Stimulated activated memory B cell treated with anti-CD40 and anti-IgM and Interleukin-4, amounts not matched to agents 10 μg/mL and 1 μg/mL and 100 μg/mL, for 72 hours (primary cell): ENCODE data around the gene CAMK2G.

Source experiments
- ATAC-seq: fragments of 150-1000 bp; cut with Tn5 transposase; 2 replicates; pipeline ENCODE4 v1.10.0; 2021
- H3K27ac Mint-ChIP-seq: one replicate; pipeline ENCODE4 v1.8.0; 2022; ENCODE audit warnings: mild to moderate bottlenecking, mixed read lengths
- H3K27me3 Mint-ChIP-seq: one replicate; pipeline ENCODE4 v1.8.0; 2022; ENCODE audit warnings: mixed read lengths
- H3K36me3 Mint-ChIP-seq: one replicate; pipeline ENCODE4 v1.8.0; 2022; ENCODE audit warnings: mixed read lengths
- H3K4me1 Mint-ChIP-seq: one replicate; pipeline ENCODE4 v1.8.0; 2022; ENCODE audit warnings: mixed read lengths
- H3K4me3 Mint-ChIP-seq: one replicate; pipeline ENCODE4 v1.8.0; 2022; ENCODE audit warnings: mild to moderate bottlenecking, moderate library complexity, mixed read lengths
- H3K9me3 Mint-ChIP-seq: one replicate; pipeline ENCODE4 v1.8.0; 2022; ENCODE audit warnings: mixed read lengths

Gene CAMK2G

DNA sequence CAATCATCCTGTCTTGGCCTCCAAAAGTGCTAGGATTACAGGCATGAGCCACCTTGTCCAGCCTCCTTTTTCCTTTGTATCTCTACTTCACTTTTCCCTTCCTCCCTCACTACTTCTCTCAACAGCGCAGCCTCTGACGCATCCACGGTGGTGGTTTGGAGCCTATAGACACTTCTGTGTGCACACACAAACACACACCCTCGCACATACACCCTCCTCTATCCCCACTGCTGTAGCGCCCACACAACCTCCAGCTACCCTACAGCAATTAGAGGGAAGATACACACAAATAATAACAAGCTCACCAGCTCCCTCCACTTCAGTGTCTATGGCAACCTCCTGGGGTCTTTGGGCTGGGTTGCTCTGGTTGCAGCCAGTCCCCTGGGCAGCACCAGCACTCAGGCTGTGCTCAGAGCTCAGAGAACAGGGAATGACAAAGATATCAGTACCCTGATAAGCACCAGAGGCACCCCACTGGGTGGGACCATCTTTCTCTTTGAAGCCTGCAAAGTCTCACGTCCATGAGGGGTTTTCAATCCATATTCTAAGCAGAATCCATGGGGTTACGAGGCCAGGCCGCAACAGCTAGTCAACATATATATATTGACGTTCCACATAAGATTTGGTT lies 3.3 kb upstream of the CAMK2G start:
- Mint-ChIP-seq H3K4me1 (peaks cover 25% of the 10 kb centered on the region), H3K36me3 (no peaks in the 10 kb centered on the region), H3K27ac (peak overlapping the region; percentile 8), H3K9me3 (no peaks in the 10 kb centered on the region), H3K27me3 (no peaks in the 10 kb centered on the region), H3K4me3 (no peak overlapping the region)
- ATAC-seq: no peak

DNA sequence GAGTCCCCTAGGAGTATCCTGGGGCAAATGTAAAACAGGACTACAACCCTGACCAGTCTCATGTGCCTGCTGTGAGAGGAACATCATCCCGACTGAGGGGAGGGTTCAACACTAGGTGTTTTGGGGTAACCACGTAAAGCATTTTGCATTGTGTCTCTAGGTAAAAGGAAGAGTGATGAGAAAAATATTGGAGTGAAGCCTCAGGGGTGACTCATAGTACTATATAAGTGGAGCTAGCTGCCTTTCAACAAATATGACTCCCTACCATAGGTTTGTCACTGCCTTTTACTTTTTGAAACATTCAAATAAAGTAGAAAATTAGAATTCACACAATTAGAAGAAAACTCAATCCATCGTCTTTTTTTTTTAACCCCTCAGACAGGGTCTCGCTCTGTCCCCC lies 2.6 kb upstream of the CAMK2G start:
- Mint-ChIP-seq H3K4me1 (peaks cover 32% of the 10 kb centered on the region), H3K4me3 (no peak overlapping the region), H3K9me3 (no peaks in the 10 kb centered on the region), H3K36me3 (no peaks in the 10 kb centered on the region), H3K27ac (peak overlapping the region; percentile 8), H3K27me3 (no peaks in the 10 kb centered on the region)
- ATAC-seq: no peak

GRCh38 chr10:73876566-73876965 lies 2.2 kb upstream of the CAMK2G start:
- Mint-ChIP-seq H3K36me3 (no peaks in the 10 kb centered on the region), H3K4me1 (peaks cover 36% of the 10 kb centered on the region), H3K9me3 (no peaks in the 10 kb centered on the region), H3K27ac (no peak overlapping the region), H3K27me3 (no peaks in the 10 kb centered on the region), H3K4me3 (no peak overlapping the region)
- ATAC-seq: no peak

GRCh38 chr10:73876157-73876556 lies 1.8 kb upstream of the CAMK2G start:
- Mint-ChIP-seq H3K9me3 (no peaks in the 10 kb centered on the region), H3K4me3 (no peak overlapping the region), H3K27ac (no peak overlapping the region), H3K4me1 (peaks cover 40% of the 10 kb centered on the region), H3K27me3 (no peaks in the 10 kb centered on the region), H3K36me3 (peaks cover 1% of the 10 kb centered on the region)
- no peak for ATAC-seq

GRCh38 chr10:73875139-73875475 lies 752 bp upstream of the CAMK2G start:
- Mint-ChIP-seq H3K36me3 (peaks cover 5% of the 10 kb centered on the region), H3K4me1 (peaks cover 51% of the 10 kb centered on the region), H3K27me3 (no peaks in the 10 kb centered on the region), H3K9me3 (no peaks in the 10 kb centered on the region), H3K27ac (peak overlapping the region; percentile 79), H3K4me3 (peak overlapping the region; percentile 89)
- ATAC-seq: peak; percentile 14

DNA sequence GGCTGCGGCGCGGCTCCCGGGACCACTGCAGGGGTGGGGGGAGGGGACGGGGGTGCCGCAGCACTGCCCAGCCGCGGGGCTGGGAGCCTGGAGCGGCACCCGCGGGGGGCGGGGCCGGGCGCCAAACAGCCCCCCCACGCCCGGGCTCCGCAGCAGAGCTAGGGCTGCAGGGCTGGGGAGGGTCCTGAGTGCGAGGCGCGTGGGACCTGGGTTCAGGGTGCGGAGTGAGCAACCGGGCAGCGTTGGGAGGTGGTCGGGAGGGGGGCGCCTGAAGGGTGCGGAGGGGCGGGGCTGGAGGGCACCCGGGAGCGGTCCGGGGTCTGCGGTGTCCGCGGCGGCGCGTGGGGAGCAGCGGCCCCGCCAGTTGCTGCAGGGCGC lies 528 bp downstream of the CAMK2G start:
- peak; percentile 7 for ATAC-seq

DNA sequence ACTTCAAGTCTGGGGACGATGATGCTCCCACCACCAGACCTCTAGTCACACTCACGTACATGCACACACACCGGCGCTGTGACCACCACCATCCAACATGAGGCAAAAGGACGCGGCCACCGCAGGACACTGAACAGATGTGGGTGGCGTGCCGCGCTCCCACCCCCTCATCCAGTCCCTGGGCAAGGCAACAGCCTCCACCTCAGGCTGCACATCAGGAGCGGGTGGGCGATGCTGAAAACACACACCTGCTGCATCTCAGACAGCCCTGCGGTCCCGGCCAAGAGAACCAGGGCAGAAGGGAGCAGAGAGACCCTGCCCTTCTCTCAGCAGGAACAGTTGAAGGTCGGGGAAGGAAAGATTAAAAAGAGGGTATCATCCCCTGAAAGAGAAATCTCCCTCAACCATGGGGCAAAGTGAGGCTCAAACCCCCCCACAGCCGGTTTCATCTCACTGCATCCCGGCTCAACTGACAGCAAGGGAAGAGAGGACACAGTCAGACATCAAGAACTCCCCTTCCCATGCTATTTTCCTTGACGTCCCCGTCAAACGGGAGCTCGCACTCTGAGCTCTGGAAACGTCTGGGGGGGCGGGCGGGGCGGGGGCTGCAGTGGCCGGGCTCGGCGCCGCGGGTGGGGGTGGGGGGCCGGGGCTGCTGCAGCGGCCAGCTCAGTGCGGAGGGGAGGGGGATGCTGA lies 1.1 kb downstream of the CAMK2G start:
- peak overlapping the region; percentile 48 for H3K27ac Mint-ChIP-seq
- ATAC-seq: no peak
- peaks cover 42% of the 10 kb centered on the region for H3K4me1 Mint-ChIP-seq
- no peaks in the 10 kb centered on the region for H3K9me3 Mint-ChIP-seq
- peak overlapping the region; percentile 79 for H3K4me3 Mint-ChIP-seq
- no peaks in the 10 kb centered on the region for H3K27me3 Mint-ChIP-seq
- H3K36me3 Mint-ChIP-seq: peaks cover 5% of the 10 kb centered on the region

More for the DNA sequence above, 528 bp downstream of the CAMK2G start:
- Mint-ChIP-seq H3K27me3 (no peaks in the 10 kb centered on the region), H3K36me3 (peaks cover 5% of the 10 kb centered on the region), H3K27ac (no peak overlapping the region), H3K9me3 (no peaks in the 10 kb centered on the region), H3K4me3 (peak overlapping the region; percentile 74), H3K4me1 (peaks cover 43% of the 10 kb centered on the region)

DNA sequence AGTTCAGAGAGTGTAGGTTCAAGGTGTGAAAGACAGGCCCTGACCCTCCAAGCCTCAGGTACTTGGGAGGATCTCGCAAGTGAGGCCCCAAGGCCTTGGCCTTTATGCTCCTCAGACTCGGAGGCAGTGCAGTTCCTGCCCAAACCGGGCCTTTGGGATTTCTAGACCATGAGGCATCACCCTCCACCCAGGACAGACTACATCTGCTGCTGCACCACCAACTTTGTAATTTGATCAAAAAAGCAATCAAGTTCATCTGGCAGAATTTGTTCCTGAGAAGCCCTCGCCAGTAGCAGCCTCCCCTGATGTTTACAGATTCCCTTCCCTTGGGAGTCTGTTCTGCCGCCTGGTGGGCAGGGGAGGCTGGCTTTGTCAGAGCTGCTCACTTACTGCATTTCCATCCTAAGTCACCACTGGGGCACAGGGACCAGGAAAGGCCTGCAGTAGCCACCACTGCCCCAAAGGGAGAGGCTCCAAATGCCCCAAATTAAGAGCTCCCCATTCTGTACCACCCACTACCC lies 2.1 kb downstream of the CAMK2G start:
- Mint-ChIP-seq H3K36me3 (peaks cover 5% of the 10 kb centered on the region), H3K27me3 (no peaks in the 10 kb centered on the region), H3K27ac (peak overlapping the region; percentile 48), H3K4me3 (peak overlapping the region; percentile 79), H3K9me3 (no peaks in the 10 kb centered on the region), H3K4me1 (peaks cover 50% of the 10 kb centered on the region)
- ATAC-seq: no peak

- no peaks in the 10 kb centered on the region for H3K9me3 Mint-ChIP-seq
- H3K36me3 Mint-ChIP-seq: peaks cover 5% of the 10 kb centered on the region
- no peak overlapping the region for H3K4me3 Mint-ChIP-seq
- no peak for ATAC-seq
- H3K4me1 Mint-ChIP-seq: peaks cover 57% of the 10 kb centered on the region
- no peaks in the 10 kb centered on the region for H3K27me3 Mint-ChIP-seq
- peak overlapping the region; percentile 48 for H3K27ac Mint-ChIP-seq
Observed at GRCh38 chr10:73871295-73872189, 2.8 kb downstream of the CAMK2G start.

DNA sequence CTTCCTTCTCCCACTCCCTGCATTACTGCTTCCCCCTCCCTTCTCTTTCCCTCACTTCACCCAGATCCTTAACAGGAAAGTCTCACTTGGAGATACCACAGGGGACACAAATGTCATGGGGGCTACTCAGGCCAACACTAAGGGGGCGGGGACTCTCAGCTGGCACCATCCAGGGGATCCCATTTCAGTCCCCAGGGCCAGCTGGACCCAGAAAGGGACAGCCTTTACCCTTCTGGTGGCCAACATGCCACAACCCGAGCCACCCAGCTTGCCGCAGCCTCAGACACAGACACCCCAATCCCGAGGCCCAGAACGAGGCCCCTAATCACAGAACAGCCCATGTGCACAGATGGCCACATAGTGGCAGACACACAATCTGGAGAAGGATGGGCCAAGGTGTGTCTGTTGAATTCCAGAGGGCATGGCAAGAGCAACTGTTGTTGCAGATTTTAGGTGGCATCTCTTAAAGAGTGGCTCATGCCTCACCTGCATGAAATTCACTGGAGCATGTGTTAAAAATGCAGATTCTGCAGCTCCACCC lies 5.6 kb downstream of the CAMK2G start:
- peaks cover 77% of the 10 kb centered on the region for H3K4me1 Mint-ChIP-seq
- H3K4me3 Mint-ChIP-seq: no peak overlapping the region
- H3K36me3 Mint-ChIP-seq: peaks cover 5% of the 10 kb centered on the region
- ATAC-seq: no peak
- H3K27ac Mint-ChIP-seq: peak overlapping the region; percentile 93
- no peaks in the 10 kb centered on the region for H3K9me3 Mint-ChIP-seq
- no peaks in the 10 kb centered on the region for H3K27me3 Mint-ChIP-seq

GRCh38 chr10:73867871-73868631 lies 6.3 kb downstream of the CAMK2G start:
- no peak for ATAC-seq
- Mint-ChIP-seq H3K9me3 (no peaks in the 10 kb centered on the region), H3K27me3 (no peaks in the 10 kb centered on the region), H3K4me3 (no peak overlapping the region), H3K36me3 (peaks cover 5% of the 10 kb centered on the region), H3K27ac (peak overlapping the region; percentile 93), H3K4me1 (peaks cover 74% of the 10 kb centered on the region)

DNA sequence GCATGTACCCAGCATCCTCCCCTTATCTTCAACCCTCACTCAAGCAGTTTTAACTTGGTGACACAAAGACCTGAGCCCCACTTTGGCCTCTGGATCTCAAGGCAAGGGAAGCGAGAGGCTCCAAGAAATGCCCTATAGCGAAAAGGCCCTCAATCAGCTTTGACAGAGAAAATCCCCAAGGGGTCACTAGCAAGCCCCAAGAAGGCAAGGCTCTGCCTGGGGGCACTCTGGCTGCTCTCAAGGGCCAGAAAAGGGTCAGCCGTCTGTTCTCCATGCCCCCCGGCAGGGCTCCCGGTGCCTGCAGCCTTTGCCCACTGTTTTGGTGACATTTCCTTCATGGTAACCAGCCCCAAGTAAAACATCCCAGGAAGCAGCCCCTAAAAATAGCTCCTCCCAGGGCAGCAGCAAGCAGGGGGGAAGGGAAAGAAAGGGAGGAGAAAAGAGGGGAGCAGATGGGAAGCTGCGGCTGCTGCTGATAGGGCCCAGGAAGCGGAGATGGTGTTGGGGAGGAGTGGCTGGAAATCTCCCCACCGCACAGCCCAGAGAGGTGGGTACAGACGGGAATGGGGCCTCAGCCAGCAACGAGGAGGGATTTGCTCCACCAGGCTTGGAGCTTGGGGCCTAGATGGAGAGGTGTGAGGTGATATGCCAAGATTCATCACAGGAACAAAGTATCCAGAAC lies 7.1 kb downstream of the CAMK2G start:
- peaks cover 66% of the 10 kb centered on the region for H3K4me1 Mint-ChIP-seq
- no peak overlapping the region for H3K4me3 Mint-ChIP-seq
- H3K9me3 Mint-ChIP-seq: no peaks in the 10 kb centered on the region

GRCh38 chr10:73866621-73867020 lies 7.7 kb downstream of the CAMK2G start:
- H3K9me3 Mint-ChIP-seq: no peaks in the 10 kb centered on the region
- H3K27me3 Mint-ChIP-seq: no peaks in the 10 kb centered on the region
- H3K4me3 Mint-ChIP-seq: peak overlapping the region; percentile 43
- no peak for ATAC-seq
- peaks cover 59% of the 10 kb centered on the region for H3K4me1 Mint-ChIP-seq
- peak overlapping the region; percentile 93 for H3K27ac Mint-ChIP-seq
- H3K36me3 Mint-ChIP-seq: peaks cover 5% of the 10 kb centered on the region

More for the DNA sequence above, 7.1 kb downstream of the CAMK2G start:
- no peak for ATAC-seq
- Mint-ChIP-seq H3K36me3 (peaks cover 5% of the 10 kb centered on the region), H3K27ac (peak overlapping the region; percentile 93), H3K27me3 (no peaks in the 10 kb centered on the region)
